HAP-1 (cell line): ENCODE measurements around the gene TNN.

ENCODE experiments used
- DNase-seq, 2 experiments: peaks; one replicate each; pipeline ENCODE4 v3.0.0-alpha.2; 2016 to 2020; ENCODE audit warnings: low spot score in 2 of 2
- H3K27me3 ChIP-seq: fragments of 250-450 bp; sonication (Bioruptor Pico); 2 replicates; pipeline ENCODE4 v1.5.1; 2020; ENCODE audit warnings: low read depth, mild to moderate bottlenecking, moderate library complexity
- H3K36me3 ChIP-seq: fragments of 250-450 bp; sonication (Bioruptor Pico); replicated peaks from 2 replicates; pipeline ENCODE4 v1.5.1; 2020; ENCODE audit warnings: mild to moderate bottlenecking
- H3K4me1 ChIP-seq: fragments of 250-450 bp; sonication (Bioruptor Pico); 2 replicates; pipeline ENCODE4 v1.5.1; 2020; ENCODE audit warnings: mild to moderate bottlenecking
- H3K4me3 ChIP-seq: fragments of 250-450 bp; sonication (Bioruptor Pico); 2 replicates; pipeline ENCODE4 v1.5.1; 2020; ENCODE audit warnings: mild to moderate bottlenecking, moderate library complexity
- H3K9me3 ChIP-seq: fragments of 250-450 bp; sonication (Bioruptor Pico); 2 replicates; pipeline ENCODE4 v1.5.1; 2020; ENCODE audit warnings: mild to moderate bottlenecking, moderate library complexity
- in situ Hi-C: fragments of 300-500 bp; cut with MboI; formaldehyde crosslinking; loops from 3 replicates; pipeline ENCODE4 v1.14.3; 2020; ENCODE audit warnings: low sequenced_read_pairs, inconsistent platforms, mixed read lengths

TNN gene

DNA sequence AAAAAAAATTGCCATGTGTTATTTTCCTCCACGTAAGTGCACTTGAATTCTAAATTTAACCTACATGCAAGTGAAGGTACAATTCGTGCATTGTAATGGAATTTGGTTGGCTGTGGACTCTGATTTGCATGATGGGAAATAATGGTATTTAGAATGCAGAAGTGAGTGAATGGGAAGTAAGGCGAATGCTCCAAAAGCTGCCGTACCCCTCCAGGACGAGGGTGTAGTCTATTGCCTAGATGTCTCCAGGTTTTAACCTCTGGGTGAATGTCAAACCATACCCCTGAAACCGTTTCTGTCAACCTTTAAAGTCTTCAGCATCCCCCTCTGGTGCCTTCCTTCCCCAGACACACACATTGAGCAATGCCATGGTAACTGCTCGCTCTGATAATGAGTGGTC lies 80.4 kb downstream of the TNN start:
- Histone ChIP-seq H3K9me3 (no peaks in the 10 kb centered on the region), H3K4me1 (no peaks in the 10 kb centered on the region), H3K36me3 (no peaks in the 10 kb centered on the region), H3K27me3 (peaks cover 24% of the 10 kb centered on the region), H3K4me3 (no peak overlapping the region)
- no peak for DNase-seq
- in situ Hi-C loops: loop anchor here (10.0 kb wide), 1 partner anchor 113 kb away; no protein-coding TSS in a partner anchor

- H3K4me3 ChIP-seq: no peak overlapping the region
- DNase-seq: no peak
- no peaks in the 10 kb centered on the region for H3K4me1 ChIP-seq
- H3K9me3 ChIP-seq: no peaks in the 10 kb centered on the region
- H3K36me3 ChIP-seq: no peaks in the 10 kb centered on the region
- in situ Hi-C loops: loop anchor here (10.0 kb wide), 1 partner anchor 924 kb away; no protein-coding TSS in a partner anchor
- peaks cover 24% of the 10 kb centered on the region for H3K27me3 ChIP-seq
Observed at GRCh38 chr1:175150596-175151319, 83.1 kb downstream of the TNN start.

GRCh38 chr1:175152006-175152652 lies 84.5 kb downstream of the TNN start:
- no peaks in the 10 kb centered on the region for H3K4me1 ChIP-seq
- in situ Hi-C loops: loop anchor here (10.0 kb wide), 1 partner anchor 923 kb away; no protein-coding TSS in a partner anchor
- H3K27me3 ChIP-seq: peaks cover 24% of the 10 kb centered on the region
- peak; percentile 38 to 80 for DNase-seq
- H3K36me3 ChIP-seq: no peaks in the 10 kb centered on the region
- H3K4me3 ChIP-seq: no peak overlapping the region
- no peaks in the 10 kb centered on the region for H3K9me3 ChIP-seq

GRCh38 chr1:175154629-175155472 lies 87.2 kb downstream of the TNN start:
- H3K4me3 ChIP-seq: no peak overlapping the region
- in situ Hi-C loops: loop anchor here (5.0 to 10.0 kb wide), 2 partner anchors 167 to 920 kb away; no protein-coding TSS in a partner anchor
- no peaks in the 10 kb centered on the region for H3K9me3 ChIP-seq
- peaks cover 20% of the 10 kb centered on the region for H3K27me3 ChIP-seq
- H3K36me3 ChIP-seq: no peaks in the 10 kb centered on the region; the same call in 1 of the 2 replicates
- peak; percentile 45 to 81 for DNase-seq
- H3K4me1 ChIP-seq: no peaks in the 10 kb centered on the region

GRCh38 chr1:175155473-175155856 lies 87.8 kb downstream of the TNN start:
- no peak for DNase-seq
- Histone ChIP-seq H3K36me3 (no peaks in the 10 kb centered on the region; the same call in 1 of the 2 replicates), H3K27me3 (peaks cover 15% of the 10 kb centered on the region), H3K9me3 (no peaks in the 10 kb centered on the region), H3K4me1 (no peaks in the 10 kb centered on the region), H3K4me3 (no peak overlapping the region)
- in situ Hi-C loops: loop anchor here (5.0 to 10.0 kb wide), 2 partner anchors 167 to 919 kb away; no protein-coding TSS in a partner anchor

DNA sequence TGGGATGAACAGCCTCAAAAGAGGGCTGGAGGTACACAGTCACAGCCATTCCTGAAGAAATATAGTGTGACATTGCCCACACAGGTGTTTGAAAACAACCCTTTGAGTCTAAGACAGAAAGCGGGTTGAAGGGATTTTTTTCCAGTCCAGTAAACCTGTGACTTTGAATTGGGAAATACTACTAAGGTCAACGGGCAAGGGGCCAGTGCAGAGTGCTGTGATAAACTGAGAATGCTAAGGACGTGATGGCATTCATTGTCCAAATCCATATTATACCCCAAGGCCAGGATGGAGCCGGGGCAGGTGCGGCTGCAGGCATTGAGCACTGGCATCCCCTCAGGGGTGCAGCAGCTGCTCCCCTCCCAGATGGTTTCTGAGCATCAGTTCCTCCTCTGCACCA lies 88.3 kb downstream of the TNN start:
- Histone ChIP-seq H3K27me3 (peaks cover 11% of the 10 kb centered on the region), H3K36me3 (no peaks in the 10 kb centered on the region; the same call in 1 of the 2 replicates), H3K9me3 (no peaks in the 10 kb centered on the region), H3K4me3 (no peak overlapping the region), H3K4me1 (no peaks in the 10 kb centered on the region)
- in situ Hi-C loops: loop anchor here (5.0 to 10.0 kb wide), 2 partner anchors 166 to 919 kb away; no protein-coding TSS in a partner anchor
- no peak for DNase-seq

GRCh38 chr1:175157200-175157599 lies 89.6 kb downstream of the TNN start:
- H3K36me3 ChIP-seq: no peaks in the 10 kb centered on the region; the same call in 1 of the 2 replicates
- H3K4me1 ChIP-seq: no peaks in the 10 kb centered on the region
- no peak for DNase-seq
- in situ Hi-C loops: loop anchor here (5.0 to 10.0 kb wide), 2 partner anchors 165 to 918 kb away; no protein-coding TSS in a partner anchor
- H3K9me3 ChIP-seq: no peaks in the 10 kb centered on the region
- H3K4me3 ChIP-seq: no peak overlapping the region
- peaks cover 5% of the 10 kb centered on the region; the same call in 1 of the 2 replicates for H3K27me3 ChIP-seq

DNA sequence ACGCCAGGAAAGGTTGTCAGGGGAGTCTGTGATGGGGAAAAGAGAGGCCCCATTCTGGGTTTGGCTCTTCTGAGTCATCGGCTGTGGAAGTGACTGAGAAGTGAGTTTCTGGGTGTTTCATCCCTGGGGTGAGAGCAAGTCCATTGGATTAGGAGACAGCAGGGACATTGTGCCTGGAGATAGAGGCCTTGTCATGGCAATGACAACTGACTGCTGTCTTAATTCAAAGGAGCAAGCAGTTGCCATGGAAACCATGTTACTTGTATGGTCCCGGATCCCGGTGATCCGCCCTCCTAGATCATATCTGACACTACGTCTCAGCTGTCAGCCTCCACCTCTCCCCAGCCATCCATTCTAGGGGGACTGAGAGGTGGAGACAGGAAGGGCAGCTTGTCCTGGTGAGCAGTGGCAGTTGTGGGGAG lies 90.5 kb downstream of the TNN start:
- peaks cover 1% of the 10 kb centered on the region; the same call in 1 of the 2 replicates for H3K4me1 ChIP-seq
- in situ Hi-C loops: loop anchor here (5.0 to 10.0 kb wide), 2 partner anchors 164 to 917 kb away; no protein-coding TSS in a partner anchor
- H3K27me3 ChIP-seq: no peaks in the 10 kb centered on the region
- no peaks in the 10 kb centered on the region for H3K9me3 ChIP-seq
- H3K36me3 ChIP-seq: no peaks in the 10 kb centered on the region; the same call in 1 of the 2 replicates
- no peak for DNase-seq
- no peak overlapping the region for H3K4me3 ChIP-seq

DNA sequence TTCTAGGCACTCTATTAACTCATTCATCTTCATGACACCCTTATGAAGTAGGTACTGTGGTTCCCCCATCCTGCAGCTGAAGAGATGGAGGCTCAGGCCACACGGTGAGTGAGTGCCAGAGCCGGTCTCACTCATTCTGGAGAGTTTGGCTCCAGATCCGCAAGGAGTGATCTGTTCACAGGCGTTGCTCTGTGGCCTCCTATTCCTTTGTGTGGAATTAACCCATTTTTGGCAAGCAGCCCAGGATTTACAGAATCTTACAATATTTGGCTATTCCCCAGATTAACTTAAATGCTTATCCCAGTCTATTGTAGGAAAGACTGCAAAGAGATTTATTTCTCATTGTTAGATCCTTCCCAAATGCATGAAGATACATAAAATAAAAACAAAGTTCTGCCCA lies 95.3 kb downstream of the TNN start:
- in situ Hi-C loops: no loop called here
- peaks cover 24% of the 10 kb centered on the region for H3K4me1 ChIP-seq
- no peaks in the 10 kb centered on the region; the same call in 1 of the 2 replicates for H3K36me3 ChIP-seq
- no peaks in the 10 kb centered on the region for H3K9me3 ChIP-seq
- H3K27me3 ChIP-seq: no peaks in the 10 kb centered on the region
- peak in 1 of 2 experiments; percentile 33 for DNase-seq
- no peak overlapping the region for H3K4me3 ChIP-seq

DNA sequence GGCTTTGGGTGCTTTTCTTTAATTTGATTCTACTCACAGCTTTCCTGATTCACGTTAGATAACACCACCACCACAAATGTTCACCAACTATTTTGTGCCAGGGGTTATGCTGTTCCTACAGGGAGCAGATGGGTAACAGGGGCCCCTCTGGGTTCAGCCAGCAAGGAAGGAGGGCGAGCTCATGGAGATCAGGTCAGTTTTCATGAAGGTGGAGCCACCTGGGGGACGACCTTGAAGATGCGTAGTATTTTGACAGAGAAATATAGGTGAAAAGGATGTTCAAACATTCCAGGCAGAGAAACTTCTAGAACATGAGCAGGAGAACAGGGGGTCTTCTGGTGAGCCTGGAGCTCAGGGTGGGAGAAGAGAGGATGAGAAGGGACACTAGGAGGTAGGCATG lies 96.1 kb downstream of the TNN start:
- no peaks in the 10 kb centered on the region for H3K9me3 ChIP-seq
- peaks cover 24% of the 10 kb centered on the region for H3K4me1 ChIP-seq
- no peaks in the 10 kb centered on the region; the same call in 1 of the 2 replicates for H3K36me3 ChIP-seq
- no peak overlapping the region for H3K4me3 ChIP-seq
- in situ Hi-C loops: no loop called here
- no peaks in the 10 kb centered on the region for H3K27me3 ChIP-seq
- DNase-seq: no peak

GRCh38 chr1:175164751-175165150 lies 97.1 kb downstream of the TNN start:
- Histone ChIP-seq H3K36me3 (no peaks in the 10 kb centered on the region; the same call in 1 of the 2 replicates), H3K9me3 (no peaks in the 10 kb centered on the region), H3K27me3 (no peaks in the 10 kb centered on the region), H3K4me1 (peaks cover 24% of the 10 kb centered on the region), H3K4me3 (no peak overlapping the region)
- in situ Hi-C loops: no loop called here
- DNase-seq: peak; percentile 22 to 52

- H3K4me3 ChIP-seq: no peak overlapping the region
- no peak for DNase-seq
- H3K36me3 ChIP-seq: no peaks in the 10 kb centered on the region
- H3K27me3 ChIP-seq: no peaks in the 10 kb centered on the region
- in situ Hi-C loops: no loop called here
- H3K9me3 ChIP-seq: no peaks in the 10 kb centered on the region
- H3K4me1 ChIP-seq: peaks cover 24% of the 10 kb centered on the region
Observed at GRCh38 chr1:175166746-175167145, 99.1 kb downstream of the TNN start.

DNA sequence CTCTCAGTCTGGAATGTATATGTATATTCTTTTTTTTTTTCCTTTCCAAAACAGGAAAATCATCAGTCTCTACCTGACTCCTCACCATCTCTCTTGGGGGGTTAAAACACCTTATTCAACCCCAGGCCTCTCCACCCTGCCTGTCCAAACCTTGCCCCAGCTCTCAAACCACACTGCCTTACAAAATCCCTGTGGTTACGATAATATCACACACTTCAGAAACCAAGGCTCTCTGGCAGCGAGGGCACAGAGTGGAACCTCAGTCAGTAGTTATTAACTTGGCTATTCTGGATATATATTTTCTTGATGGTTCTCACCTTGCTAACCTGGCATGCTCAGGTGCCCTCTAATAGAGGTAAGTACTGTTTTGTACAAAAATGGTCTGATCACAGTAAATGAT lies 100.2 kb downstream of the TNN start:
- no peak for DNase-seq
- in situ Hi-C loops: no loop called here
- Histone ChIP-seq H3K36me3 (no peaks in the 10 kb centered on the region), H3K4me3 (no peak overlapping the region), H3K27me3 (no peaks in the 10 kb centered on the region), H3K9me3 (no peaks in the 10 kb centered on the region), H3K4me1 (peaks cover 24% of the 10 kb centered on the region)
